Measurements from ENCODE around the gene ENTPD6.

- TF ChIP-seq GATA2 (IDR thresholded peaks at IDR 0.05; ENCODE audit: low read depth, low read length) (no peak), GATA3 (IDR thresholded peaks at IDR 0.05; ENCODE audit: low read depth, low read length) (no peak)
These were observed 11.8 kb downstream of the ENTPD6 start for GRCh38 chr20:25207149-25207959.
